Mucosa of descending colon (tissue), 3 donors: ENCODE results near the gene SYP. TPM values are rescaled to one million over a fixed set of nuclear protein-coding genes. Genes with fewer than 3 reads are reported as not detected.

ENCODE experiments used
- ATAC-seq: fragments of 200-7000 bp; cut with Tn5 transposase; one replicate; pipeline ENCODE4 v1.9.1; 2020; ENCODE audit warnings: mild to moderate bottlenecking, moderate library complexity
- DNase-seq, 3 donors: peaks; one replicate each; pipeline ENCODE4 v3.0.0-alpha.2; 2020
- H3K36me3 ChIP-seq: fragments of 200-600 bp; one replicate; pipeline ENCODE4 v1.8.0; 2021; ENCODE audit warnings: low read depth, mild to moderate bottlenecking
- H3K4me1 ChIP-seq: fragments of 200-600 bp; one replicate; pipeline ENCODE4 v1.8.0; 2021; ENCODE audit warnings: low read depth, mild to moderate bottlenecking
- H3K4me3 ChIP-seq: fragments of 200-600 bp; one replicate; pipeline ENCODE4 v1.8.0; 2021; ENCODE audit warnings: mild to moderate bottlenecking
- H3K9me3 ChIP-seq: fragments of 200-600 bp; one replicate; pipeline ENCODE4 v1.8.0; 2021; ENCODE audit warnings: mild to moderate bottlenecking
- intact Hi-C, 2 donors: fragments of 100-400 bp; cut with DNase I in 1 of 2; cut with micrococcal nuclease in 1 of 2; formaldehyde crosslinking; loops; one replicate each; pipeline versions ENCODE4 v1.11.0 to v1.11.1; 2022; cut with DNase I, micrococcal nuclease
- total RNA-seq, 3 donors: library from RNA; stranded (reverse); fragmentation: NEBNext Ultra II Directional in 2 of 3; extraction: Animal tissue kit (Norgen Biotek cat#: 25700) in 2 of 3; gene quantifications; one replicate each; pipeline versions ENCODE4 v1.2.1 to v1.2.4, GENCODE V29; 2021 to 2023
- TF ChIP-seq, protein P1 (sequence below): fragments of 200-600 bp; IDR thresholded peaks from one replicate; pipeline ENCODE4 v1.8.0; 2022; ENCODE audit warnings: antibody characterized with exemption, mild to moderate bottlenecking
- donor health status: DM: no; HTN: no; CAD: no; lungs with moderate emphysema.
- donor health status: DM: no; HTN: no; CAD: no.
- donor health status: DM: no; HTN: yes; CAD: no.

SYP gene
- total RNA-seq, 3 donors from 2014 or later: 4.9 to 14.5 (median 12.2) TPM

DNA sequence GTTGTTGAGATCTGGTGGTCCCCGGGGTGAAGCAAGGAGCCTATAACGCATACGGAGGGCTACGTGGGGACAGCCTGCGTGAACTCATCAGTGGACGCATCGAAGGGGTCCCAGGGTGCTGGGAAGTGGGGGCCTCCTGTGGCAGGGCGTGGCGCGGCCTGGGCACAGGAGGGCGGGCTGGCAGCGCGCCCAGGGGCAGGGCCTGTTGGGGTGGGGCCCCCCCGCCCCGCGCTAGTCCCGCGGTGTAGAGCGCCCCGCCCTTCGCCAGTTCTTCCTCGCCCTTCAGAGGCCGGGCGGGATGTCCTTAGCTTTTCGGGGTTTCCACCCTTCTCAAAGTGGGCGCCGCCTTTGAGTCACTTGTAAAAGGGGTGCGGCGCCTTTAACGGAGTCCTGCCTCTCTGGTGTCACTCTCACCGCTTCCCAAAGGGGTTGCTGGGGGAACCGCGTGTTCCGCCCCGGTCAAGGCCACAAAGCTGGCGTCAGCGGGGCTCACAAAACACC is 27.7 kb downstream of the SYP start:
- ATAC-seq: peak; percentile 85
- H3K36me3 ChIP-seq: no peaks in the 10 kb centered on the region
- peak overlapping the region; percentile 22 for H3K4me3 ChIP-seq
- no peaks in the 10 kb centered on the region for H3K9me3 ChIP-seq
- H3K4me1 ChIP-seq: peaks cover 8% of the 10 kb centered on the region
- DNase-seq: peak; percentile 84 to 90 (median 86)
- intact Hi-C loops: no loop called here
- TF ChIP-seq, protein P1, sequence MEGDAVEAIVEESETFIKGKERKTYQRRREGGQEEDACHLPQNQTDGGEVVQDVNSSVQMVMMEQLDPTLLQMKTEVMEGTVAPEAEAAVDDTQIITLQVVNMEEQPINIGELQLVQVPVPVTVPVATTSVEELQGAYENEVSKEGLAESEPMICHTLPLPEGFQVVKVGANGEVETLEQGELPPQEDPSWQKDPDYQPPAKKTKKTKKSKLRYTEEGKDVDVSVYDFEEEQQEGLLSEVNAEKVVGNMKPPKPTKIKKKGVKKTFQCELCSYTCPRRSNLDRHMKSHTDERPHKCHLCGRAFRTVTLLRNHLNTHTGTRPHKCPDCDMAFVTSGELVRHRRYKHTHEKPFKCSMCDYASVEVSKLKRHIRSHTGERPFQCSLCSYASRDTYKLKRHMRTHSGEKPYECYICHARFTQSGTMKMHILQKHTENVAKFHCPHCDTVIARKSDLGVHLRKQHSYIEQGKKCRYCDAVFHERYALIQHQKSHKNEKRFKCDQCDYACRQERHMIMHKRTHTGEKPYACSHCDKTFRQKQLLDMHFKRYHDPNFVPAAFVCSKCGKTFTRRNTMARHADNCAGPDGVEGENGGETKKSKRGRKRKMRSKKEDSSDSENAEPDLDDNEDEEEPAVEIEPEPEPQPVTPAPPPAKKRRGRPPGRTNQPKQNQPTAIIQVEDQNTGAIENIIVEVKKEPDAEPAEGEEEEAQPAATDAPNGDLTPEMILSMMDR: no peak

DNA sequence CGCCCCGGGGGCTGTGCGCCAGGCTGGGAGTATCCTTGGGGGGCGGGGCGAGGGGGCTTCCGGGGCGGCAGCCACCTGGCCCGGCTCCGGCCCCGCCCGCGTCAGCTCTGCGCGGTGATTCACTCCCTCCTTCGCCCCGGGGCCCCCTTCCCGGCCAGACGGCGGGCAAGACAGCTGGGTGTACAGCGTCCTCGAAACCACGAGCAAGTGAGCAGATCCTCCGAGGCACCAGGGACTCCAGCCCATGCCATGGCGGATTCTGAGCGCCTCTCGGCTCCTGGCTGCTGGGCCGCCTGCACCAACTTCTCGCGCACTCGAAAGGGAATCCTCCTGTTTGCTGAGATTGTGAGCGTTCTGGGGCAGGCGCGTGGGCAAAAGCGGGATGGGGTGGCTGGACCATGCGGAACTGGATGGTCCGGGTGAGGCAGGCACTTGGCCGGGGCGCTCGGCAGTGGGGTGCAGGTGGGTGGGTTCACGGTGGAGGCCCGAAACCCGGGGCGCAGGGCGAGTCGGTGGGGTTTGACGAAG is 28.2 kb downstream of the SYP start, which contains the start of gene PLP2:
Gene PLP2, plus strand, starts transcription at position 147 of the 528 bp plus-strand sequence. Its CDS starts 103 bp downstream, at position 250.
- Histone ChIP-seq H3K9me3 (no peaks in the 10 kb centered on the region), H3K4me3 (peak within 1 kb of the TSS; percentile 22), H3K4me1 (peaks cover 8% of the 10 kb centered on the region), H3K36me3 (no peaks in the 10 kb centered on the region)
- DNase-seq (peak; percentile 65 to 85 (median 79)), ATAC-seq (peak; percentile 65)
- TF ChIP-seq, protein P1: no peak
- intact Hi-C loops: no loop called here

DNA sequence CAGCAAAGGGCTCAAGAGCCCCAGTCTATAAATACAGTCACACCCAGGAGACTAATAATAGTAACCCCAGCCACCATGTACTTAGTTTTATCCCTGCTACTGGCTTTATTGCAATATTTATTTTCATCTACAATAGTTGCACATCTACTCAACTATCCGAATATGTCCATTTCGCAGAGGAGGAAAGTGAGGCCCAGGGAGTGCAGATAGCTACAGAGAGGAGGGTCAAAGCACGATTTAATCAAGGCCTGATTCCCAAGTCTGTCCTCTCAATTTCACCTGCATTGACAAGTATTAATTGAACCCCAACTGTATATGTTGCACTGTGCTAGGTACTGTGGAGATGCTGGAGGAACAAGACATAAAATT is 32.3 kb downstream of the SYP start:
- TF ChIP-seq, protein P1: no peak
- intact Hi-C loops: no loop called here
- ATAC-seq (no peak), DNase-seq (no peak)
- no peaks in the 10 kb centered on the region for H3K36me3 ChIP-seq
- H3K4me3 ChIP-seq: no peak overlapping the region
- H3K4me1 ChIP-seq: peaks cover 3% of the 10 kb centered on the region
- no peaks in the 10 kb centered on the region for H3K9me3 ChIP-seq

DNA sequence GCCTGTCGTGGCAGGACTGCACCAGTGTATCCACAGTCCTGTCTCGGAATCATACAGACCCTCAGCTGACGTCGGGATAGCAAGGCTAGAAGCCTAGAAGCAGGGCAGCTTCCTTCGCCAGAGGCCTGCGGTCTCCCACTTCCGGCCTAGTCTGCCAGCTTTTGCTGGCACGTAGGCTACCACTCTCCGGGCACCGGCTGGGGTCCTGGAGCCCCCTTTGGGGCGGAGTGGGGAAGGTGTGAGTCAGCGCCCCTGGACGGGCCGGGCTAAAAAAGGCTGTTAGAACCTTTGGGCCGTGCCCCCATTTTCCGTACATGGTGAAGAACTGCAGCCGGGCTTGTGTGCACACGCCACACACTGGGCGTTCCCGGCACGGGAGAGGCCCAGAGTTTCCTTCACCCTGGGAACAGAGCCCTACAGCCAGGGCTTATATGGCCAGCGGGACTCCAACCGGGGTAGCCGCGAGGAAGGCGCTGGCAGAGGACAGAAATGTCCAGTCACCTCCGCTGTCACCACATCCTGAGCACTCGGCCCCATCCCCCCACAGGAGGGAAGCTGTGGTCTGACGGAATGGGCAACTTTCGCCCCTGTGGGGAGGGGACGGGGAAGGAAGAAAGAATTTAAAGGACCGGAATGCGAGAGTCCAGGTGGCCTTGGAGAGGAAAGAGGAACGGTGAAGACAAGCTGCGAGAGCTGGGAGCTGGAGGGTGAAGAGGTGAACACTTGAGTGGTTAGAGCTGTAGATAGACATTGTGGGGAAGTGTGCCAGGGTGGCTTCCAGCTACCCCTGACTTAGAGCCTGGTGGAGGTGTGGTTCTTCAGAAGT is 32.9 kb downstream of the SYP start:
- Histone ChIP-seq H3K9me3 (no peaks in the 10 kb centered on the region), H3K4me1 (peaks cover 3% of the 10 kb centered on the region), H3K36me3 (no peaks in the 10 kb centered on the region), H3K4me3 (no peak overlapping the region)
- intact Hi-C loops: no loop called here
- TF ChIP-seq, protein P1: no peak
- DNase-seq (peak; percentile 73 to 84 (median 77)), ATAC-seq (peak; percentile 58)

DNA sequence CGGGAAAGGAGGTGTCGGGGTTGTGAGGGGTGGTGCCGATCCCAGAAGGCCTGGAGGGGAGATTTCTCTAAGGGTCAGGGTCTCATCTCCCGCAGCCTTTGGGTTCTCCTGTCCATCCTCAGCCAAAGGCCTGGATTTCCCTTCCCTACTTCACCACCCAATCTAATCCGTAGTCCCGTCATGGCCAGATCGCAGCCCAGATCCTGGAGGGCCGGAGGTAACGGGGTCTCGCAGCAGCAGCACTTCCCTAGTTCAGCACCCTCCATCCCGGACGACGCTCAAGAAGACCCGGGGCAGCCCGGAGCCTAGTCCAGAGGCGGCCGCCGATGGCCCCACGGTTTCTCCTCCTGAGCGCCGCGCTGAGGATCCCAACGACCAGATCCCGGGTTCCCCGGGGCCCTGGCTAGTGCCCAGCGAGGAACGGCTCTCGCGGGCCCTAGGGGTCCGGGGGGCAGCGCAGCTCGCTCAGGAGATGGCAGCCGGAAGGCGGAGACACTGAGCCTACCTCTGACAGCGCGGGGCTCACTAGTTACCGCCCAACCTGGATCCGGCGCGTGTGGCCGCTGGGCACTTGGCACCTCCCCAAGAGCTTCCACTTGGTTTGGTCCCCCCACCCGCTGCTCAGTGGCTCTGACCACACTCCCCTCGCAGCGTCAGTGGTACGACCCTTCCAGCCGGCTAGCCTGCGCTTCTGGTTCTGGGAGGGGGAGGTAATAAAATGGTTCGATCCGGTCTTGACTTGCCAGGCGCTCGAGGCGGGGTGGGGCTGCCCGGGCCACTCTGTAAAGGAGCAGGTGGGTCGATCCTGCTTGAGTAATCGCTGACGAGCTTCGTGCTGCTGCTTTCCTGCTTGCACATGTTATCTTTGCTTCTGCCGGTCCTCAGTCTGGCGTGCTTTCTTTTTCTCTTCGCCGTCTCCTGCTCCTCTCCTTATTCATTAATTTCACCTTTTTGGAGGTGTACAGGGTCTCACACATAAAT is 33.8 kb downstream of the SYP start:
- intact Hi-C loops: no loop called here

More for the DNA sequence above, 33.8 kb downstream of the SYP start:
- TF ChIP-seq, protein P1: no peak
- Histone ChIP-seq H3K9me3 (no peaks in the 10 kb centered on the region), H3K4me1 (peaks cover 3% of the 10 kb centered on the region), H3K36me3 (no peaks in the 10 kb centered on the region), H3K4me3 (no peak overlapping the region)
- peak; percentile 64 for ATAC-seq
- DNase-seq: peak; percentile 84 to 90 (median 87)
